B cell (primary cell): ENCODE measurements around the gene SLC27A5.

Experiments used
- EZH2 ChIP-seq: IDR thresholded peaks from 2 replicates; pipeline ENCODE4 v1.6.1; 2012; ENCODE audit warnings: borderline replicate concordance, low read depth, mild to moderate bottlenecking, moderate library complexity, low read length; ENCODE audit not compliant: insufficient read depth, poor library complexity, severe bottlenecking
- TF ChIP-seq, protein P1 (sequence below): fragments of 200-600 bp; IDR thresholded peaks from one replicate; pipeline ENCODE4 v1.8.0; 2022; ENCODE audit warnings: antibody characterized with exemption, mild to moderate bottlenecking

DNA sequence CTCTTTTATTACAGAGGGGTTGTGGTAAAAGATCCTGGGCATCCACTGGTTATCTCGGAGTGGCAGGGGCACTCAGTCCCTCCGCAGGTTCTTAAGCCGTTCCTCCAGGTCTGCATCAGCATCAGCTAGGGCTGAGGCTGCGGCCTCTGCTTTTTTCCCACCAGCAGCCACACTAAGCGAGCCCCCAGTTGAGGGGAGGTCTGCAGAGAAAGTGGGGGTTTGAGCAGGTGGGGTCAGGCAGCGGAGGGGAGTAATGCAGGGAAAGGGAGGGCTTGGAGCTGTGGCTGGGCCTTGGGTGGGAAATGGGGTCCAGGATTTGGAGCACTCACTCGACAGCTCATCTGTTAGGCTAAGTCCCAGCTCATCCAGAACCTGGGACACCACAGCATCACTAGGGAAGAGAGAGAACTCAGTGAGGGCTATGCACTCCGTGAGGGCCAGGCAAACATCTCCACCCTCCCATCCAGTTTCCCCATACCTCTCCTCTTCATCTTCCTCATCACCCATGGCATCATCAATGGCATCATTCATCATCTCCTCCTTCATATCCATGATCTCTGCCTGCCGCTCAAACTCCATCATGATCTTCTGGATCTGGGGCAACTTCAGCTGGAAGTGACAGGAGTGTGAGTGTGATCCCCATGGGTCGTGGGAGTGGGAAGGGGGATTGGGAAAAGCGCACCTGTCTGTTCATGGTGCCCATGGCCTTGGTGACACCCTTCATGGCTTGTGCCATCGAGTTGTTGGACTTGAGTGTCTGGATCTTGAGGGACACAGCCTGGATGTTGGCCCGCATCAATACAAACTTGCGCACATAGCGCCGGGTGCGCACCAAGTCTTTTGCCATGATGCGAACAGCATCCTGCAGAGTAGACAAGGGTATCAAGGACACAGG lies 40.0 kb upstream of the SLC27A5 start:
- TF ChIP-seq, protein P1, sequence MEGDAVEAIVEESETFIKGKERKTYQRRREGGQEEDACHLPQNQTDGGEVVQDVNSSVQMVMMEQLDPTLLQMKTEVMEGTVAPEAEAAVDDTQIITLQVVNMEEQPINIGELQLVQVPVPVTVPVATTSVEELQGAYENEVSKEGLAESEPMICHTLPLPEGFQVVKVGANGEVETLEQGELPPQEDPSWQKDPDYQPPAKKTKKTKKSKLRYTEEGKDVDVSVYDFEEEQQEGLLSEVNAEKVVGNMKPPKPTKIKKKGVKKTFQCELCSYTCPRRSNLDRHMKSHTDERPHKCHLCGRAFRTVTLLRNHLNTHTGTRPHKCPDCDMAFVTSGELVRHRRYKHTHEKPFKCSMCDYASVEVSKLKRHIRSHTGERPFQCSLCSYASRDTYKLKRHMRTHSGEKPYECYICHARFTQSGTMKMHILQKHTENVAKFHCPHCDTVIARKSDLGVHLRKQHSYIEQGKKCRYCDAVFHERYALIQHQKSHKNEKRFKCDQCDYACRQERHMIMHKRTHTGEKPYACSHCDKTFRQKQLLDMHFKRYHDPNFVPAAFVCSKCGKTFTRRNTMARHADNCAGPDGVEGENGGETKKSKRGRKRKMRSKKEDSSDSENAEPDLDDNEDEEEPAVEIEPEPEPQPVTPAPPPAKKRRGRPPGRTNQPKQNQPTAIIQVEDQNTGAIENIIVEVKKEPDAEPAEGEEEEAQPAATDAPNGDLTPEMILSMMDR = no peak
- TF ChIP-seq EZH2 = no peak
